CD14-positive monocyte (primary cell): Measurements from ENCODE around the gene UNC5A. TPM values are rescaled to one million over a fixed set of nuclear protein-coding genes. Genes with fewer than 3 reads are reported as not detected.

Experiments
- DNase-seq, 3 donors: peaks; one replicate each; pipeline ENCODE4 v3.0.0-alpha.2; 2011 to 2022
- H2AFZ ChIP-seq: 2 replicates; pipeline ENCODE4 v1.6.0; 2012; ENCODE audit warnings: mild to moderate bottlenecking, low read depth, low read length, inconsistent platforms; ENCODE audit not compliant: insufficient read depth, poor library complexity, severe bottlenecking
- H3K27ac ChIP-seq, 2 donors: 1 replicate in 1 of 2; 2 replicates in 1 of 2; pipeline ENCODE4 v1.5.1; 2012 to 2013; ENCODE audit warnings: low read length in 2 of 2, control low read depth in 1 of 2, inconsistent platforms in 1 of 2, low read depth in 1 of 2, mild to moderate bottlenecking in 1 of 2
- H3K27me3 ChIP-seq, 2 donors: one replicate each; pipeline versions ENCODE4 v1.6.0 to v1.6.1; 2011 to 2013; ENCODE audit warnings: low read length in 2 of 2; ENCODE audit not compliant: control insufficient read depth in 2 of 2, insufficient read depth in 2 of 2
- H3K36me3 ChIP-seq, 2 donors: replicated peaks in 1 of 2; 1 replicate in 1 of 2; 2 replicates in 1 of 2; pipeline versions ENCODE4 v1.5.1 to v1.6.1; 2012 to 2013; ENCODE audit warnings: low read length in 2 of 2, control low read depth in 1 of 2, inconsistent platforms in 1 of 2, mild to moderate bottlenecking in 1 of 2; ENCODE audit not compliant: insufficient read depth in 2 of 2, control insufficient read depth in 1 of 2
- H3K4me1 ChIP-seq, 2 donors: 1 replicate in 1 of 2; 2 replicates in 1 of 2; pipeline versions ENCODE4 v1.5.1 to v1.6.1; 2012 to 2013; ENCODE audit warnings: low read length in 2 of 2, control low read depth in 1 of 2, inconsistent platforms in 1 of 2, mild to moderate bottlenecking in 1 of 2, moderate library complexity in 1 of 2; ENCODE audit not compliant: insufficient read depth in 2 of 2, control insufficient read depth in 1 of 2
- H3K4me2 ChIP-seq: replicated peaks from 2 replicates; pipeline ENCODE3; 2012; ENCODE audit warnings: low read length, moderate library complexity, mild to moderate bottlenecking; ENCODE audit not compliant: poor library complexity, severe bottlenecking; ENCODE audit errors: extremely low read depth
- H3K4me3 ChIP-seq, 3 experiments: fragments of 200-600 bp in 1 of 3; sonication (generic) in 1 of 3; replicated peaks in 1 of 3; 1 replicate in 2 of 3; 2 replicates in 1 of 3; pipeline ENCODE4 v1.5.1; 2011 to 2013; ENCODE audit warnings: low read length in 3 of 3, mild to moderate bottlenecking in 3 of 3, control low read depth in 2 of 3, low read depth in 2 of 3, inconsistent platforms in 1 of 3, moderate library complexity in 1 of 3
- H3K79me2 ChIP-seq: 2 replicates; pipeline ENCODE4 v1.6.0; 2012; ENCODE audit warnings: mild to moderate bottlenecking, control low read depth, inconsistent platforms, low read length, moderate library complexity; ENCODE audit not compliant: insufficient read depth
- H3K9ac ChIP-seq: 2 replicates; pipeline ENCODE4 v1.6.0; 2017; ENCODE audit warnings: low read length, mild to moderate bottlenecking; ENCODE audit not compliant: insufficient read depth, poor library complexity, severe bottlenecking
- H3K9me3 ChIP-seq, 2 donors: replicated peaks in 1 of 2; 1 replicate in 1 of 2; 2 replicates in 1 of 2; pipeline versions ENCODE4 v1.5.1 to v1.6.1; 2012 to 2013; ENCODE audit warnings: low read length in 2 of 2, control low read depth in 1 of 2; ENCODE audit not compliant: control insufficient read depth in 1 of 2, insufficient read depth in 1 of 2
- H4K20me1 ChIP-seq: 2 replicates; pipeline ENCODE4 v1.6.0; 2012; ENCODE audit warnings: mild to moderate bottlenecking, low read length, control low read depth, moderate library complexity; ENCODE audit not compliant: insufficient read depth
- H3K27ac Mint-ChIP-seq, 7 donors: one replicate each; pipeline ENCODE4 v1.8.0; 2020; ENCODE audit warnings: mild to moderate bottlenecking in 7 of 7, mixed read lengths in 7 of 7, moderate library complexity in 6 of 7, inconsistent platforms in 2 of 7
- H3K27me3 Mint-ChIP-seq, 3 donors: one replicate each; pipeline ENCODE4 v1.8.0; 2021 to 2022; ENCODE audit warnings: low read depth in 3 of 3, mild to moderate bottlenecking in 3 of 3, mixed read lengths in 3 of 3, moderate library complexity in 3 of 3, inconsistent platforms in 1 of 3
- H3K36me3 Mint-ChIP-seq, 2 donors: one replicate each; pipeline ENCODE4 v1.8.0; 2020; ENCODE audit warnings: mixed read lengths in 2 of 2, inconsistent platforms in 1 of 2, mild to moderate bottlenecking in 1 of 2
- H3K4me1 Mint-ChIP-seq: one replicate; pipeline ENCODE4 v1.8.0; 2020; ENCODE audit warnings: mild to moderate bottlenecking, mixed read lengths
- H3K4me3 Mint-ChIP-seq, 2 donors: one replicate each; pipeline ENCODE4 v1.8.0; 2020; ENCODE audit warnings: mild to moderate bottlenecking in 2 of 2, mixed read lengths in 2 of 2, moderate library complexity in 1 of 2
- H3K9me3 Mint-ChIP-seq, 7 donors: one replicate each; pipeline ENCODE4 v1.8.0; 2020 to 2022; ENCODE audit warnings: mixed read lengths in 7 of 7, mild to moderate bottlenecking in 6 of 7, moderate library complexity in 6 of 7, inconsistent platforms in 2 of 7
- CTCF ChIP-seq: fragments of 200-600 bp; IDR thresholded peaks from one replicate; pipeline ENCODE4 v1.8.0; 2022; ENCODE audit warnings: antibody characterized with exemption, mild to moderate bottlenecking
- WGBS: methylation state at CpG from one replicate; pipeline ENCODE4 v1.1.5; 2013; ENCODE audit warnings: missing lambda C conversion rate; ENCODE audit not compliant: insufficient coverage; 5-methylcytosine and 5-hydroxymethylcytosine counted together
- intact Hi-C, 2 donors: fragments of 100-400 bp; cut with micrococcal nuclease; formaldehyde crosslinking; loops; one replicate each; pipeline versions ENCODE4 v1.15.0 to v1.15.1; 2023
- polyA plus RNA-seq, 3 donors: library from polyadenylated mRNA; depleted of rRNA in 1 of 3; unstranded in 2 of 3; stranded (reverse) in 1 of 3; fragments of 300-500 nt in 2 of 3; fragments of >200 nt in 1 of 3; fragmentation: Illumina TruSeq in 2 of 3; gene quantifications; 1 replicate in 2 of 3; 2 replicates in 1 of 3; pipeline ENCODE4 v1.2.3, GENCODE V29; 2012 to 2021

Gene UNC5A
- polyA plus RNA-seq, 3 donors: 0.03 to 0.07 TPM; not detected in 1

- no peak overlapping the region for H2AFZ ChIP-seq
- H3K36me3 ChIP-seq: no peaks in the 10 kb centered on the region
- no peak for DNase-seq
- H3K4me3 Mint-ChIP-seq: no peak overlapping the region
- H3K79me2 ChIP-seq: no peaks in the 10 kb centered on the region
- H3K4me3 ChIP-seq: no peak overlapping the region
- intact Hi-C loops: no loop called here
- H3K27ac Mint-ChIP-seq: no peak overlapping the region
- H3K36me3 Mint-ChIP-seq: no peaks in the 10 kb centered on the region
- H3K4me1 ChIP-seq: no peaks in the 10 kb centered on the region
- peaks cover 8 to 18% (median 12%) of the 10 kb centered on the region in 3 donors for H3K27me3 Mint-ChIP-seq
- peaks cover 0 to 8% (median 4%) of the 10 kb centered on the region in 7 donors for H3K9me3 Mint-ChIP-seq
- no peaks in the 10 kb centered on the region for H4K20me1 ChIP-seq
- no peak overlapping the region for H3K27ac ChIP-seq
- no peak overlapping the region for H3K9ac ChIP-seq
- peaks cover 0 to under 1% of the 10 kb centered on the region in 2 donors for H3K27me3 ChIP-seq
- no peak for TF ChIP-seq CTCF
- no peak overlapping the region for H3K4me2 ChIP-seq
- no peaks in the 10 kb centered on the region for H3K4me1 Mint-ChIP-seq
- no peaks in the 10 kb centered on the region for H3K9me3 ChIP-seq
- WGBS: 67% methylated on average over 8 of the region's 8 CpGs
Measured at GRCh38 chr5:176856746-176857145, 46.4 kb downstream of the UNC5A start.

- peaks cover 8 to 19% (median 14%) of the 10 kb centered on the region in 3 donors for H3K27me3 Mint-ChIP-seq
- no peaks in the 10 kb centered on the region for H3K36me3 ChIP-seq
- no peak overlapping the region for H3K4me3 ChIP-seq
- H3K4me1 ChIP-seq: no peaks in the 10 kb centered on the region
- H3K9ac ChIP-seq: no peak overlapping the region
- no peaks in the 10 kb centered on the region for H3K79me2 ChIP-seq
- H3K9me3 ChIP-seq: no peaks in the 10 kb centered on the region
- H2AFZ ChIP-seq: no peak overlapping the region
- intact Hi-C loops: no loop called here
- no peak for DNase-seq
- H4K20me1 ChIP-seq: no peaks in the 10 kb centered on the region
- peaks cover 0 to 8% (median 4%) of the 10 kb centered on the region in 7 donors for H3K9me3 Mint-ChIP-seq
- no peak overlapping the region for H3K27ac ChIP-seq
- H3K27me3 ChIP-seq: peaks cover 0 to 6% of the 10 kb centered on the region in 2 donors
- H3K4me3 Mint-ChIP-seq: no peak overlapping the region
- no peaks in the 10 kb centered on the region for H3K36me3 Mint-ChIP-seq
- peak overlapping the region in 2 of 7 donors; percentile 36 to 50 for H3K27ac Mint-ChIP-seq
- TF ChIP-seq CTCF: no peak
- 92% methylated on average over 11 of the region's 19 CpGs for WGBS
- no peak overlapping the region for H3K4me2 ChIP-seq
- H3K4me1 Mint-ChIP-seq: no peaks in the 10 kb centered on the region
Measured at GRCh38 chr5:176857216-176857893, 47.0 kb downstream of the UNC5A start.
